ENCODE data around the gene NPAS3. TPM values are rescaled to one million over a fixed set of nuclear protein-coding genes. Genes with fewer than 3 reads are reported as not detected.

NPAS3 gene
- total RNA-seq, 1 donor from 2014 or later: not detected

- peaks cover 4% of the 10 kb centered on the region for H3K4me1 ChIP-seq
- peaks cover 4% of the 10 kb centered on the region for H3K4me1 Mint-ChIP-seq
- no peak for TF ChIP-seq CTCF (IDR thresholded peaks at IDR 0.05)
- no peak for TF ChIP-seq EZH2 (IDR thresholded peaks at IDR 0.05)
- TF ChIP-seq EZH2phosphoT487 (IDR thresholded peaks at IDR 0.05): no peak
- H3K4me3 Mint-ChIP-seq: no peak overlapping the region
- H3K27me3 ChIP-seq: no peaks in the 10 kb centered on the region
- no peak overlapping the region for H3K4me2 ChIP-seq
- no peaks in the 10 kb centered on the region for H3K9me3 ChIP-seq (ENCODE audit: low read depth)
- no peak for DNase-seq (ENCODE audit: low spot score)
- H2AFZ ChIP-seq (replicated peaks): no peak overlapping the region
- no peaks in the 10 kb centered on the region for H3K36me3 Mint-ChIP-seq
- no peak overlapping the region for H3K9ac ChIP-seq
- no peak overlapping the region for H3K27ac ChIP-seq
- no peak overlapping the region for H3K4me3 ChIP-seq
- H3K36me3 ChIP-seq: no peaks in the 10 kb centered on the region
- H3K27me3 Mint-ChIP-seq (ENCODE audit: insufficient read depth, low read depth): no peaks in the 10 kb centered on the region
- no peaks in the 10 kb centered on the region for H3K9me3 Mint-ChIP-seq
- H3F3A ChIP-seq (ENCODE audit: low read depth): no peaks in the 10 kb centered on the region
- H3K79me2 ChIP-seq (ENCODE audit: low read depth): no peaks in the 10 kb centered on the region
- H3K27ac Mint-ChIP-seq: no peak overlapping the region
- H4K20me1 ChIP-seq (ENCODE audit: low read depth): no peaks in the 10 kb centered on the region
Measured at GRCh38 chr14:33726685-33727084, 788.0 kb downstream of the NPAS3 start.

GRCh38 chr14:33727606-33728005 is 788.9 kb downstream of the NPAS3 start:
- Mint-ChIP-seq H3K4me3 (no peak overlapping the region), H3K27ac (no peak overlapping the region), H3K27me3 (ENCODE audit: insufficient read depth, low read depth) (no peaks in the 10 kb centered on the region), H3K9me3 (no peaks in the 10 kb centered on the region), H3K36me3 (no peaks in the 10 kb centered on the region), H3K4me1 (no peaks in the 10 kb centered on the region)
- no peaks in the 10 kb centered on the region for H3F3A ChIP-seq (ENCODE audit: low read depth)
- peaks cover 4% of the 10 kb centered on the region for H3K4me1 ChIP-seq
- no peak overlapping the region for H2AFZ ChIP-seq (replicated peaks)
- H3K9me3 ChIP-seq (ENCODE audit: low read depth): no peaks in the 10 kb centered on the region
- no peak overlapping the region for H3K27ac ChIP-seq
- TF ChIP-seq CTCF (IDR thresholded peaks at IDR 0.05): no peak
- TF ChIP-seq EZH2 (IDR thresholded peaks at IDR 0.05): no peak
- TF ChIP-seq EZH2phosphoT487 (IDR thresholded peaks at IDR 0.05): no peak
- no peak for DNase-seq (ENCODE audit: low spot score)
- H3K4me3 ChIP-seq: no peak overlapping the region
- H3K4me2 ChIP-seq: no peak overlapping the region
- no peaks in the 10 kb centered on the region for H4K20me1 ChIP-seq (ENCODE audit: low read depth)
- H3K27me3 ChIP-seq: no peaks in the 10 kb centered on the region
- H3K9ac ChIP-seq: no peak overlapping the region
- no peaks in the 10 kb centered on the region for H3K36me3 ChIP-seq
- no peaks in the 10 kb centered on the region for H3K79me2 ChIP-seq (ENCODE audit: low read depth)

GRCh38 chr14:33728010-33728498 is 789.4 kb downstream of the NPAS3 start:
- Histone ChIP-seq H3K4me2 (no peak overlapping the region), H3K4me3 (no peak overlapping the region), H3K27me3 (no peaks in the 10 kb centered on the region), H2AFZ (replicated peaks) (no peak overlapping the region), H3K9ac (no peak overlapping the region), H3K9me3 (ENCODE audit: low read depth) (no peaks in the 10 kb centered on the region), H3K27ac (no peak overlapping the region), H3K4me1 (peaks cover 4% of the 10 kb centered on the region), H3K79me2 (ENCODE audit: low read depth) (no peaks in the 10 kb centered on the region), H4K20me1 (ENCODE audit: low read depth) (no peaks in the 10 kb centered on the region), H3F3A (ENCODE audit: low read depth) (no peaks in the 10 kb centered on the region), H3K36me3 (no peaks in the 10 kb centered on the region)
- H3K4me1 Mint-ChIP-seq: no peaks in the 10 kb centered on the region
- H3K9me3 Mint-ChIP-seq: no peaks in the 10 kb centered on the region
- H3K27ac Mint-ChIP-seq: no peak overlapping the region
- DNase-seq (ENCODE audit: low spot score): no peak
- TF ChIP-seq EZH2phosphoT487 (IDR thresholded peaks at IDR 0.05) (no peak), CTCF (IDR thresholded peaks at IDR 0.05) (no peak)
- no peak overlapping the region for H3K4me3 Mint-ChIP-seq
- H3K36me3 Mint-ChIP-seq: no peaks in the 10 kb centered on the region
- no peaks in the 10 kb centered on the region for H3K27me3 Mint-ChIP-seq (ENCODE audit: insufficient read depth, low read depth)
